Measurements from ENCODE around the gene NARS2. TPM values are rescaled to one million over a fixed set of nuclear protein-coding genes. Genes with fewer than 3 reads are reported as not detected.
"Not testable (repeated sequence)": the region's sequence is repeated elsewhere in the genome, so short reads cannot be mapped to it uniquely, and the experiment has no call there.

Gene NARS2
- total RNA-seq, 2 donors from 2014 or later: 7.7 to 14.8 TPM

DNA sequence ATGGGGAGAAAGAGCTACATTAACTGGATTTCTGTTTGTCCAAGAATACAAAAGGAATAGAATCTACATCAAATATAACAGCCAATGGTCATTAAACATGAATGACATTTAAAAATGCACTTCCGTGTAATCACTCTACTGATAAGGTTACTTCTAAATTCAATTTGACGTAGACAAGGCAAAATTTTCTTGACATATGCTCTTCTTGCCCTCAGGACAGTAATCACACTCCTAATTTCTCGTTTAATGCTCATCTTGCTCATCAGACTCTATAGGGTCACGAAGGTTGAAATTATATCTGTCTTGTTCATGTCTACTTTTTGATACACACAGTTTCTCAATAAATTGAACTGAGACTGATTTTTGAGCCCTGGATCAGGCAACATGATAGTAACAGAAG, 58.4 kb downstream of the NARS2 start:
- DNase-seq (ENCODE audit: low spot score): no peak
- no peaks in the 10 kb centered on the region for H3K4me1 ChIP-seq
- no peak overlapping the region for H3K4me3 ChIP-seq
- H3K36me3 ChIP-seq: no peaks in the 10 kb centered on the region
- TF ChIP-seq, protein P1, sequence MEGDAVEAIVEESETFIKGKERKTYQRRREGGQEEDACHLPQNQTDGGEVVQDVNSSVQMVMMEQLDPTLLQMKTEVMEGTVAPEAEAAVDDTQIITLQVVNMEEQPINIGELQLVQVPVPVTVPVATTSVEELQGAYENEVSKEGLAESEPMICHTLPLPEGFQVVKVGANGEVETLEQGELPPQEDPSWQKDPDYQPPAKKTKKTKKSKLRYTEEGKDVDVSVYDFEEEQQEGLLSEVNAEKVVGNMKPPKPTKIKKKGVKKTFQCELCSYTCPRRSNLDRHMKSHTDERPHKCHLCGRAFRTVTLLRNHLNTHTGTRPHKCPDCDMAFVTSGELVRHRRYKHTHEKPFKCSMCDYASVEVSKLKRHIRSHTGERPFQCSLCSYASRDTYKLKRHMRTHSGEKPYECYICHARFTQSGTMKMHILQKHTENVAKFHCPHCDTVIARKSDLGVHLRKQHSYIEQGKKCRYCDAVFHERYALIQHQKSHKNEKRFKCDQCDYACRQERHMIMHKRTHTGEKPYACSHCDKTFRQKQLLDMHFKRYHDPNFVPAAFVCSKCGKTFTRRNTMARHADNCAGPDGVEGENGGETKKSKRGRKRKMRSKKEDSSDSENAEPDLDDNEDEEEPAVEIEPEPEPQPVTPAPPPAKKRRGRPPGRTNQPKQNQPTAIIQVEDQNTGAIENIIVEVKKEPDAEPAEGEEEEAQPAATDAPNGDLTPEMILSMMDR (IDR thresholded peaks at IDR 0.05): no peak
- H3K9me3 ChIP-seq: no peaks in the 10 kb centered on the region
- H3K27ac ChIP-seq: no peak overlapping the region
- H3K27me3 ChIP-seq: no peaks in the 10 kb centered on the region

DNA sequence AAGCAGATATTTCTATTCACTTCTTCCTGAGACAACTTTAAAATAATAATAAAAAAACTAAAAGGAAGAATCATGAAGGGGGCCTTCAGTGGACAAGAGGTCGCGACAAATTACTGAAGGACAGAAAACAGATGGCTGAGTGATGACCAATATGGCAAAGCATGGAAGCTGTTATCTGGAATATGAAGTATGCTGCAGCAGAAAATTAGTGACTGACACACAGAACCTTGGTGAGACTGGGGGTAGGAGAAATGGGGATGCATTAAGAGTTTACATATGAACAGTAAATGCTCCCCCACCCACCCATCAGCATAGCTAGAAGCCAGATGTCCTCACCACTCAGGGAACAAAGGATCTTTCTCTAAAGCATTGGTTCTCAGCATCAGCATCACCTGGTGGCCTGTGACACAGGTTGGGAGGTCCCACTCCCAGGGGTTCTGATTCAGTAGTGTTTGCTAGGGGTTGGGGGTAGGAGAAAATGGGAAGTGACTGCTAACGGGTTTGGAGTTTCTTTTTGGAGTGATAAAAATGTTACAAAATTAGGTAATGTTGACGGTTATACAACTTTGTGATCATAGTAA, 59.7 kb downstream of the NARS2 start:
- H3K27ac ChIP-seq: no peak overlapping the region
- DNase-seq (ENCODE audit: low spot score): no peak

DNA sequence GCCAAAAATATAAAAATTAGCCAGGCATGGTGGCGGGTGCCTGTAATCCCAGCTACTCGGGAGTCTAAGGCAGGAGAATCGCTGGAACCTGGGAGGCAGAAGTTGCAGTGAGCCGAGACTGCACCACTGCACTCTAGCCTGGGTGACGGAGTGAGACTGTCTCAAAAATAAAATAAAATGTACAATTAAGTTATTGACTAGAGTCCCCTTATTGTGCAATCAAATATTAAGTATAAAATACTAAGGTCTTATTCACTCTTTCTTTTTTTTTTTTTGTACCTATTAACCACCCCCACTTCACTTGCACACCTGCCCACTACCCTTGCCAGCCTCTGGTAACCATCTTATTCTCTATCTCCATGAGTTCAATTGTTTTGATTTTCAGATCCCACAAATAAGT, 61.6 kb downstream of the NARS2 start:
- not testable (repeated sequence) for DNase-seq (ENCODE audit: low spot score); H3K27ac ChIP-seq; H3K4me1 ChIP-seq; H3K27me3 ChIP-seq; H3K36me3 ChIP-seq; H3K4me3 ChIP-seq
- peaks cover 0 to 14% of the 10 kb centered on the region in 2 donors for H3K9me3 ChIP-seq

More for the DNA sequence above, 59.7 kb downstream of the NARS2 start:
- Histone ChIP-seq H3K4me1 (no peaks in the 10 kb centered on the region), H3K4me3 (no peak overlapping the region), H3K9me3 (peaks cover 0 to 9% of the 10 kb centered on the region in 2 donors), H3K36me3 (no peaks in the 10 kb centered on the region), H3K27me3 (no peaks in the 10 kb centered on the region)
- TF ChIP-seq, protein P1 (IDR thresholded peaks at IDR 0.05): no peak

DNA sequence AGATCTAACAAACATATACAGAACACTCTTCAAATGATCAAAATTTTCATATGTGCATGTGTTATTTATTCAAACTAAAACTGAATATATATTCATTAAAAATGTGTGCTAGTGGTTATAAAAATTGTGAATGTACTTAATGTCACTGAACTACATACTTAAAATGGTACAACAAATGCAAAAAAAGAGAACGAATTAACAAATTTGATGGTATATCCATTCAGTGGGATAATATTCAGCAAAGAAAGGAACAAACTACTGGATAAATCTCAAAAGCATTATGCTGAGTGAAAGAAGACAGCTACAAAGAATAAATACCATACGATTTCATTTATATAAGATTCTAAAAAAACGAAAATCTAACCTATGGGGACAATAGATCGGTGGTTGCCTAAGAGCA, 64.1 kb downstream of the NARS2 start:
- Histone ChIP-seq H3K4me3 (no peak overlapping the region), H3K4me1 (no peaks in the 10 kb centered on the region), H3K27me3 (no peaks in the 10 kb centered on the region), H3K36me3 (no peaks in the 10 kb centered on the region), H3K9me3 (peaks cover 0 to 14% of the 10 kb centered on the region in 2 donors), H3K27ac (no peak overlapping the region)
- DNase-seq (ENCODE audit: low spot score): no peak
- TF ChIP-seq, protein P1 (IDR thresholded peaks at IDR 0.05): no peak

DNA sequence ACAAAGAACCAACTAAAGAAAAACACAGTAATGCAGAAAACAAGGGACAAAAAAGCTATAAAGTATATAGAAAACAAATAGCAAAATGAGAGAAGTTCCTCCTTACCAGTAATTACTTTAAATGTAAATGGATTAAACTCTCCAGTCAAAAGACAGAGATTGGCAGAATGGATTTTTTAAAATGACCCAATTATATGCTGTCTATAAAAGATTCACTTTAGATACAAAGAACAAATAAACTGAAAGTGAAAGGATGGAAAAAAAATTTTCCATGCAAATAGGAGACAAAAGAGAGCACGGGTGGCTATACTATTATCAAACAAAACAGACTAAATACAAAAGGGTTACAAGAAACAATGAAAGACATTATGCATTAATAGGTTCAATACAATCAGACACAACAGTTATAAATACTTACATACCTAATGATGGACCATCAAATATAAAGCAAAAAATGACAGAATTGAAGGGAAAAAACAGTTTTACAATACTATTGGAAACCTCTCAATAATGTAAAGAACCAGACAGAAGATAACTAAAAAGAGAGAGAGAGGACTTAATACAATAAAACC, 64.6 kb downstream of the NARS2 start:
- Histone ChIP-seq H3K36me3 (no peaks in the 10 kb centered on the region), H3K27me3 (no peaks in the 10 kb centered on the region), H3K9me3 (peaks cover 0 to 14% of the 10 kb centered on the region in 2 donors), H3K4me1 (no peaks in the 10 kb centered on the region), H3K4me3 (no peak overlapping the region), H3K27ac (no peak overlapping the region)
- no peak for DNase-seq (ENCODE audit: low spot score)
- TF ChIP-seq, protein P1 (IDR thresholded peaks at IDR 0.05): no peak

DNA sequence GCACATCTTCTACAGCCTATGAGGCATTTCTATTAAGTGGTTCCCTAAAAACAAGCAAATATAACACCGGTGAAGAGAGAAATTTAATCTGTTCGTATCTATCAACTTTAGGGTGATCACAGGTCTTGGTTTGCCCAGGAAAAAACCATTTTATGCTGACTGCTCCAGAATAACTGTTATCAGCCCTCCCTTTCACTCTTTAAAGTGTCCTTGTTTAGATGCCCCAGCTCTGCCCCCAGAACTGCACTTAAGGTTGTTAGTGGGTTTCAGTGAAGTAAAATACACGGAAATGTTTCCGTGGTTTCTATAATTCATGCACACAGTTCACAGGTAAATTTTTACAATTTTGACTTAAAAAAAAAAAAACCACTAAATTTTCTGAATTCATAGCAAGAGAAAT, 70.0 kb downstream of the NARS2 start:
- Histone ChIP-seq H3K9me3 (peaks cover 0 to 2% of the 10 kb centered on the region in 2 donors), H3K27me3 (no peaks in the 10 kb centered on the region), H3K36me3 (no peaks in the 10 kb centered on the region), H3K4me1 (no peaks in the 10 kb centered on the region), H3K27ac (no peak overlapping the region), H3K4me3 (no peak overlapping the region)
- DNase-seq (ENCODE audit: low spot score): no peak
- TF ChIP-seq, protein P1 (IDR thresholded peaks at IDR 0.05): no peak

Measured in right atrium auricular region (tissue), 2 donors.